ENCODE measurements around the gene FBLN5. TPM values are rescaled to one million over a fixed set of nuclear protein-coding genes. Genes with fewer than 3 reads are reported as not detected.

FBLN5 gene
- total RNA-seq, 1 experiment from 2014 or later: 1.0 TPM

DNA sequence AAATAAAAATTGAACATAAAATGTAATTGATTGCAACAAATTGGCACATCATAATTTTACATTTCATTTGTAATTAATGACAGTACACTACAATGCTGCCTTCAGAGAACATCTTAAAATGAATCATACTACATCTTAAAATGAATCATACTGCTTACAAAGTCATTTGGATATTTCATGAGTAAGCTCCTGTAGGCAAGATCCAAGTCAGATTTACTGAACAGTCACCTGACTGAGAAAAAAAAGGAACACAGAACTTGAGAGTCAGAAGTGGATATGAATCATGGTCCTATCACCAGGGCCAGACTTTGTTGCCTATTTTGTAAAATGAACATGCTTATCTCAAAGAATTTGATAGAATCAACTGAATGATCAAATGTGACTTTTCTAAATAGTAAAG lies 32.7 kb upstream of the FBLN5 start:
- Mint-ChIP-seq H3K27ac (no peak overlapping the region), H3K27me3 (ENCODE audit: low read depth) (no peaks in the 10 kb centered on the region), H3K4me1 (no peaks in the 10 kb centered on the region), H3K36me3 (ENCODE audit: insufficient read depth in 1 of 3, low read depth in 3 of 3) (peaks cover 3 to 15% (median 13%) of the 10 kb centered on the region in 3 experiments; a peak in 6 of 7 replicates), H3K4me3 (no peak overlapping the region), H3K9me3 (no peaks in the 10 kb centered on the region)
- Histone ChIP-seq H4K20me1 (ENCODE audit: control insufficient read depth, insufficient read depth, insufficient read length) (no peaks in the 10 kb centered on the region), H2AFZ (ENCODE audit: low read length) (no peak overlapping the region), H3K79me2 (ENCODE audit: insufficient read depth, low read length) (no peaks in the 10 kb centered on the region), H3K27ac (ENCODE audit: insufficient read length, low read depth, low read length) (no peak overlapping the region), H3K79me1 (ENCODE audit: insufficient read depth, low read depth, low read length, poor library complexity, severe bottlenecking) (no peaks in the 10 kb centered on the region), H2BK12ac (ENCODE audit: insufficient read length, low read depth, low read length) (no peak overlapping the region), H2BK5ac (ENCODE audit: insufficient read length, low read length) (no peak overlapping the region), H3K18ac (ENCODE audit: insufficient read length, low read depth, low read length) (no peak overlapping the region), H4K8ac (replicated peaks; ENCODE audit: insufficient read length, low read depth, low read length) (no peak overlapping the region), H3K23me2 (ENCODE audit: insufficient read length, low read depth, low read length, poor library complexity, severe bottlenecking) (no peaks in the 10 kb centered on the region), H3K27me3 (ENCODE audit: insufficient read depth, low read length) (no peaks in the 10 kb centered on the region), H4K91ac (ENCODE audit: insufficient read length, low read depth, low read length) (no peak overlapping the region), H4K5ac (ENCODE audit: insufficient read length, low read depth, low read length) (no peak overlapping the region), H2BK20ac (ENCODE audit: low read depth, low read length, poor library complexity, severe bottlenecking) (no peak overlapping the region), H3K4me1 (ENCODE audit: insufficient read depth, low read length) (no peaks in the 10 kb centered on the region), H3K14ac (ENCODE audit: insufficient read depth, low read length) (no peak overlapping the region), H3K56ac (ENCODE audit: insufficient read length, low read depth, low read length) (no peak overlapping the region), H2BK120ac (ENCODE audit: low read depth, low read length, poor library complexity, severe bottlenecking) (no peak overlapping the region), H2AK5ac (ENCODE audit: insufficient read length, low read length) (no peak overlapping the region), H3K4me2 (ENCODE audit: insufficient read depth, insufficient read length, low read length) (no peak overlapping the region), H2BK15ac (ENCODE audit: low read depth, low read length) (no peak overlapping the region), H3T11ph (ENCODE audit: low read length) (no peak overlapping the region), H3K9ac (ENCODE audit: extremely low read depth, insufficient read length, low read length) (no peak overlapping the region), H3K23ac (ENCODE audit: insufficient read length, low read depth, low read length) (no peak overlapping the region), H3K4ac (ENCODE audit: low read depth, low read length) (no peak overlapping the region), H3K9me3 (ENCODE audit: control insufficient read depth, low read depth, low read length) (no peaks in the 10 kb centered on the region)
- no peak for DNase-seq
- TF ChIP-seq, protein P1, sequence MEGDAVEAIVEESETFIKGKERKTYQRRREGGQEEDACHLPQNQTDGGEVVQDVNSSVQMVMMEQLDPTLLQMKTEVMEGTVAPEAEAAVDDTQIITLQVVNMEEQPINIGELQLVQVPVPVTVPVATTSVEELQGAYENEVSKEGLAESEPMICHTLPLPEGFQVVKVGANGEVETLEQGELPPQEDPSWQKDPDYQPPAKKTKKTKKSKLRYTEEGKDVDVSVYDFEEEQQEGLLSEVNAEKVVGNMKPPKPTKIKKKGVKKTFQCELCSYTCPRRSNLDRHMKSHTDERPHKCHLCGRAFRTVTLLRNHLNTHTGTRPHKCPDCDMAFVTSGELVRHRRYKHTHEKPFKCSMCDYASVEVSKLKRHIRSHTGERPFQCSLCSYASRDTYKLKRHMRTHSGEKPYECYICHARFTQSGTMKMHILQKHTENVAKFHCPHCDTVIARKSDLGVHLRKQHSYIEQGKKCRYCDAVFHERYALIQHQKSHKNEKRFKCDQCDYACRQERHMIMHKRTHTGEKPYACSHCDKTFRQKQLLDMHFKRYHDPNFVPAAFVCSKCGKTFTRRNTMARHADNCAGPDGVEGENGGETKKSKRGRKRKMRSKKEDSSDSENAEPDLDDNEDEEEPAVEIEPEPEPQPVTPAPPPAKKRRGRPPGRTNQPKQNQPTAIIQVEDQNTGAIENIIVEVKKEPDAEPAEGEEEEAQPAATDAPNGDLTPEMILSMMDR (conservative IDR thresholded peaks at IDR 0.05): no peak

Data from H9 (cell line).